ENCODE measurements around the gene GLMP.

DNA sequence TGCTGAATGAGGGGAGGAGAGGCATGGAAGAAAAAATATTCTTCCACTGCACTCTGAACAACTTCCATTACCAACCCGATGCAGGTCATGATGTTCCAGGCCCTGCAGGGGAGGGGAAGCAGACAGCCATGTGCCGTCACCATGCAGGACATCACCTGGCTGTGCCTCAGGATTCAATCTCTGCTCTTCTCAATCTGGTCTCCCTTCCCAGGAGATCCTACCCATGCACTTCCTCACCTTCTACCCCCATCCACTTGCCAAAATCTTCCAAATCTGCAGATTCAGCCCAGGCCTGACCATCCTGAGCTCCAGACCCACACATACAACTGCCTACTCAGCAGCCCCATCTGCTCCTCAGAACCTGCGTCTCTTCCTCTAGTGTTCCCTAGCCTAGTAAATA, 41.8 kb downstream of the GLMP start:
- TF ChIP-seq, protein P1, sequence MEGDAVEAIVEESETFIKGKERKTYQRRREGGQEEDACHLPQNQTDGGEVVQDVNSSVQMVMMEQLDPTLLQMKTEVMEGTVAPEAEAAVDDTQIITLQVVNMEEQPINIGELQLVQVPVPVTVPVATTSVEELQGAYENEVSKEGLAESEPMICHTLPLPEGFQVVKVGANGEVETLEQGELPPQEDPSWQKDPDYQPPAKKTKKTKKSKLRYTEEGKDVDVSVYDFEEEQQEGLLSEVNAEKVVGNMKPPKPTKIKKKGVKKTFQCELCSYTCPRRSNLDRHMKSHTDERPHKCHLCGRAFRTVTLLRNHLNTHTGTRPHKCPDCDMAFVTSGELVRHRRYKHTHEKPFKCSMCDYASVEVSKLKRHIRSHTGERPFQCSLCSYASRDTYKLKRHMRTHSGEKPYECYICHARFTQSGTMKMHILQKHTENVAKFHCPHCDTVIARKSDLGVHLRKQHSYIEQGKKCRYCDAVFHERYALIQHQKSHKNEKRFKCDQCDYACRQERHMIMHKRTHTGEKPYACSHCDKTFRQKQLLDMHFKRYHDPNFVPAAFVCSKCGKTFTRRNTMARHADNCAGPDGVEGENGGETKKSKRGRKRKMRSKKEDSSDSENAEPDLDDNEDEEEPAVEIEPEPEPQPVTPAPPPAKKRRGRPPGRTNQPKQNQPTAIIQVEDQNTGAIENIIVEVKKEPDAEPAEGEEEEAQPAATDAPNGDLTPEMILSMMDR (IDR thresholded peaks at IDR 0.05; ENCODE audit: extremely low read depth in 1 of 2, insufficient read depth in 1 of 2, low read depth in 1 of 2, low read length in 2 of 2) = no peak
- TF ChIP-seq EZH2 (IDR thresholded peaks at IDR 0.05; ENCODE audit: borderline replicate concordance, low read depth, low read length, severe bottlenecking) (no peak), MYC (IDR thresholded peaks at IDR 0.05; ENCODE audit: low read depth, low read length) (no peak), GATA2 (IDR thresholded peaks at IDR 0.05; ENCODE audit: insufficient read depth, insufficient read length, low read depth, low read length) (no peak), POLR2A (IDR thresholded peaks at IDR 0.05; ENCODE audit: low read depth, low read length) (no peak), POLR2AphosphoS5 (IDR thresholded peaks at IDR 0.05; ENCODE audit: insufficient read depth, low read depth, low read length) (no peak), FOS (IDR thresholded peaks at IDR 0.05; ENCODE audit: borderline replicate concordance, insufficient read depth, low read length) (no peak), JUN (IDR thresholded peaks at IDR 0.05; ENCODE audit: borderline replicate concordance, insufficient read depth, insufficient read length, low read depth) (no peak)
- TF ChIP-seq, protein P2, sequence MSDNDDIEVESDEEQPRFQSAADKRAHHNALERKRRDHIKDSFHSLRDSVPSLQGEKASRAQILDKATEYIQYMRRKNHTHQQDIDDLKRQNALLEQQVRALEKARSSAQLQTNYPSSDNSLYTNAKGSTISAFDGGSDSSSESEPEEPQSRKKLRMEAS (IDR thresholded peaks at IDR 0.05; ENCODE audit: insufficient read depth, insufficient read length) = no peak

Measured in endothelial cell of umbilical vein (primary cell).